A549 treated with AZD2906 at 1 μM for 4 hours (cell line): ENCODE data around the gene GLYATL2. TPM values are rescaled to one million over a fixed set of nuclear protein-coding genes. Genes with fewer than 3 reads are reported as not detected.

Experiments used
- total RNA-seq: library from RNA; stranded (reverse); fragments of 200-300 nt; extraction: Qiagen RNA extraction; gene quantifications from 5 replicates; pipeline ENCODE4 v1.2.3, GENCODE V29; 2022

GLYATL2 gene
- total RNA-seq: 0.06 to 0.18 TPM in 2 of 5 replicates, not detected in the others

GRCh38 chr11:58844361-58845005 is at the start of gene GLYATL2:
TSS of gene GLYATL2 (minus strand) at chr11:58844704. CDS start at chr11:58839612, 5,092 bp downstream.

Other genes with a start within 250 kb of the GLYATL2 start
- gene CNTF, start 222.0 kb downstream of the GLYATL2 start, total RNA-seq: 0.96 to 1.3 TPM (median 1.2 TPM) in 5 replicates
- not detected in 5 replicates for gene GLYAT, start 112.8 kb downstream of the GLYATL2 start, total RNA-seq
- not detected in 5 replicates for gene GLYATL1, start 94.8 kb upstream of the GLYATL2 start, total RNA-seq
- gene GLYATL1B, start 241.6 kb upstream of the GLYATL2 start, total RNA-seq: not detected in 5 replicates